Brain pericyte (primary cell): ENCODE measurements around the gene PDE1A.

Source experiments
- DNase-seq: peaks from one replicate; pipeline ENCODE4 v3.0.0-alpha.2; 2012; ENCODE audit warnings: low read depth, low spot score

The PDE1A gene

GRCh38 chr2:182426918-182427240 is at the start of gene PDE1A:
PDE1A (minus strand) TSS chr2:182427036.
- no peak for DNase-seq

DNA sequence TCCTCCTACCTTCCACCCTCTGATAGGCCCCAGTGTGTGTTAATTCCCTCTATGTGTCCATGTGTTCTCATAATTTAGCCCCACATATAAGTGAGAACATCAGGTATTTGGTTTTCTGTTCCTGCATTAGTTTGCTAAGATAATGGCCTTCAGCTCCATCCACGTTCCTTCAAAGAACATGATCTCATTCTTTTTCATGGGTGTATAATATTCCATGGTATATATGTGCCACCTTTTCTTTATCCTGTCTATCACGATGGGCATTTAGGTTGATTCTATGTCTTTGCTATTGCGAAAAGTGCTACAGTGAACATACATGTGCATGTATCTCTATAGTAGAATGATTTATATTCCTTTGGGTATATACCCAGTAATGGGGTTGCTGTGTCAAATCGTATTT is 46.8 kb upstream of the PDE1A start:
- DNase-seq: no peak

DNA sequence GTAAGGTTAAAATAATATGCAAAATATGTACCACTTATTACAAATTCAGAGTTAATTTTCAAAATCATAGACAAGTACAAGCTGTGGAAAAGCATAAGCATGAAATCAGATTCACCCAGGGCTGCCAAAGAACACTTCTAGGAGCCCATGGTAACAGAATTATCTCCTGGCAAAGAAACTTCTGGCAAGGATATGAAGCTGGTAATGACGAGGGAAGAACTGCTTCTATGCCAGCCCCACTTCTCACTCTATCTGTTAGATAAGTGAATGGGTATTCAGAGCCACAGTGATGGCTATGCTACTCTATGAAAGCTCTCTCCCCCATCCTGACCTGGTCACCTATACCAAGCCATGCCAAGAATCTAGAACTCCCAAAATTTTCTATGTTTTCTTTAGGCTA is 36.9 kb upstream of the PDE1A start:
- DNase-seq: no peak

DNA sequence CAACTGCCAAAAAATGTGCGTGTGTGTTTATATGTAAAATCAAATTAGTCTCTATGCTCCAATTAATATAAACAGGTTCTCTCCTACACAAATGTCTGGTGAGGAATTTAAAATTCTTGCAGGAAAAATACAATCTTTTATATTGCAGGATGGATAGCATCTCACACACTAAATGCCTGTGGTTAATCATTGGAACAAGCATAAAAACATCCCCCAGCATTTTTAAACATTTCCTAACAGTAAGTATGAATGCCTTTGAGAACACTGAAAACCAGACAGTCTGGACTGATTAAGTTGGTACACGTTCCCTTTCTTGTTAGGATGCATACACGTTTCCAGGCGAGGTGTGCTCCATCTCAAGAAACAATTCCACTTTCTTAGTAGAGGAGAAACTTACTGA is 29.9 kb upstream of the PDE1A start:
- DNase-seq: no peak

DNA sequence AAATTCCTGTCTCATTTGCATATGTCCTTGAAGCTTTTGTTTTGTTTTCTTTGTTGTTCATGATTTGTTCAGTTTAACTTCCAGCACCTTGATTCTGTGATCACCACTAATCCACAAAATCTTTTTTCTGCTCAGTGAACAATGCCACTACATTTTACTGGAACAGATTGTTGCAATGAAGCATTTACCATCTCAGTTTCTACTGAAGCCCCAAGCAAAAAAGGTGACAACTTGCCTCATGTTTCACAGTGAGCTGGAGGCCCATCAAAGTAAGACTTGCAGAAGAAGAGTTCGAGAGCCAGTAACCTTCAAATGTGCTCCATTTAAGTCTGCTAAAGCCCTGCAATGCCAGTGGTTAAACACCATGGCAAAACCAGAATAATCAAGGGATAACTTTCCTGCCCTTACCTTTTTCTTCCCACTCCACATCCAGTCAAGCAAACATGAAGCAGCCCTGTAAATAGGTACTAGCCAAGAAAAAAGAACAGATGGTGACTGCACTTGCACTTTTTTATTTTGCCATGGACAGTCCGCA is 25.7 kb upstream of the PDE1A start:
- DNase-seq: no peak

GRCh38 chr2:182448371-182448770 is 21.5 kb upstream of the PDE1A start:
- no peak for DNase-seq

DNA sequence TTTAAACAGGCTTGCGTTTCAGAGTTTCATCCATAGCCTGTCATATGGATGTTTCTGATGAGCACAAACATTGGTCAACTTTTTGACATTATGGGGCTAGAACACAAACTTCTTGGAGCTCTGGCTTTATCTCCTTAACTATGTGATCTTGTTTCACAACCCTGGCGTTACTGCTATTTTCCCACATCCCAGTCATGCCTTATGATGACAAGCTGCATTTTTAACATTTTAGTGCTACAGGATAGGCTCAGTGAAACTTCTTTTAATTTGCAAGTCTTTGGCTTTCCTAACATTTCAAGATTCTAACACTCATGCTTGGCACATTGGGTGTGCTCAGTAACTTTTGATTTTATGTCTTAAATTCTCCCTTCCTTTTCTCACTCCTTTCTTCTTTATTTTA is 21.0 kb upstream of the PDE1A start:
- no peak for DNase-seq

DNA sequence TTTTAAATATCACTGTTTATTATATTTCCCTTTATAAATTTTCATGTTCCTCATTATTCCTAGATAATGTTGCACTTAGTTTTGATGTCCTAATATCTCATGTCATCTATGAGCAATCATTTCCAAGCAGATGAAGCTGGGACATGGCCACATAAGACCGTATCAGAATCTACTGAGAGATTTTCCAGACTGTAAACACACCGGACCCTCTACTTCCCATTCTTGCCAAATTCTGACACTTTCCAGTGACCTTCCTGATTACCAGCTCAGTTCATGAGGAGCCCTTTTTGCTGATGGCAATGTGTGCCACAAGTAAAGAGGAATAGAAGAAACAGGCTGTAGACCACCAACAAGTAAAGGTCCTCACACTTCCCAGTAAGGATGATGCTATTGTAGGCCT is 20.3 kb upstream of the PDE1A start:
- DNase-seq: no peak

DNA sequence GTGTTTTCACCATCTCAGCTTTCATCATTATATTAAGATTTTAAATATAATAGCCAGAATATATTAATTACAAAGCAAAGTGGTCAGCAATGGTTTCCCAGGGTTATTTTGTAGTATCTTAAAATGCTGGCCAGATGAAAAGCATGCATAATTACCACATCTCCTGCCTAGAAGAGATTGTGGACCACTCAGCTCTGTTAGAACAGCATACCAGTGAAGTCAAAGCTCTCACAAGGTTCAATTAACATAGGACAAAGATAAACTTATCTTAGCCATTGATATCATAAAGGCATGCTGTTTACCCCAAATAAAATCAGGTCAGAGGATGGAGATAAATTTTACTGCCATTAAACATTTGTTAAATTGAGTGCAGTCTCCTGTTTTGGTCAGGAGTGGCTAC is 19.3 kb upstream of the PDE1A start:
- no peak for DNase-seq

DNA sequence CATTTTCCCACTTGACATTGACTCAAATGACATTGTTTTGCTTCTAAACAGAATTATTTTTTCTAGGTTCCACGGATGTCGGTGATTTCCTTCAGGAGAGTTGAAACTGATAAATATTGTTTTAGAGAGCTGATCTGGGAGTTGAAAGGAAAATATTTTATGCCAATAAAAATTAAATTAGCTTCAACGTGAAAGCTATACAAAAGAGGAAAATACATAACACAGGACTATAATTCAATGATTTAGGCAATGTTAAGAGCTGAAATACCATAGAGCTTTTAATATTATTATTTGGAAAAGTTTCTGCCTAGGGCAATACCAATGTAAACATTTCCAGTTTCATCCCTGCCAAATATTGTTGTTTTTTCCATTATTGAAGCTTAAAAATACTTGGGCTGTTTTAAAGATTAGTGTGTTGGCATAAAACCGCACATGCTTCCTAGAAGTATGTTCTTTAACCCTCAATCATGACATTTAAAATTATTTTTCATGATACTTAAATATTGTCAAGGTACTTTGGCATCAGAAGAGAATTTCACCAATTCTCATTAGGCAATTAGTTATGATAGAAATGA is 18.6 kb upstream of the PDE1A start:
- DNase-seq: peak; percentile 18

DNA sequence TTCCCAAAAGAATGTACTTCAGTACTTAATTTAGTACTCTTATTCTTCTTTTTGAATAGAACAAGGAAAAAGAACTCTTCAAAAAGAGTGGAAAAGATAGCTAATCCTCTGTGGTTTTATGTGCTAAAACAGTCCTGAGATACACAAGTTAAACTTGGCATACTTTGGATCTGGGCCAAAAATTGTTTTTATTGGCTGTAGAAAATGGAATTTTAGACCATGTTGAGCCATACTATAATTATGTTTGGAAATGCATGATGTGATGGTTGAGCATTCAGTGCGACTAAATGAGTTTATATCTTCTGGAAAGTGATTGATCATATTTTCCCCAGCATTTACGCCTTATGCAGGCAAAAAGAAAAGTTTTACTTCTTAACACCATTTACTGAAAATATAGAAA is 18.0 kb upstream of the PDE1A start:
- peak; percentile 44 for DNase-seq

DNA sequence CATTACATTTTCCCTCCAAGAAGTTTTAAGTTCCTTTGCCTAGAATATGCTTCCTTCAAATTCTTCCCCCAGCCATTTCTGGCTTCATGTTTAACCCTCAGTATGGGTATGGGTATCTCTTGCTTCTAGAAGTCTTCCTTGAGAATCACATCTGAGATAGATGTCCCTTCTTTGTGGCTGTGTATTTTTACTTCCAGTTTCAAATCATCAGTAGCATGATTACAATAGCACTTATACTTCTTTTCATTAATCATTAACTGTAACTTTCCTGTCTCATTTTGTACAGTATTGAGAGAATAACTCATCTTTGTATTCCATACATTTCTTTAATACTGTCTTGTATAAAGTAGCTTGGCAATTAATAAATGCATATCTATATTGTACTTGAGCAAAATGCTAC is 17.3 kb upstream of the PDE1A start:
- no peak for DNase-seq

DNA sequence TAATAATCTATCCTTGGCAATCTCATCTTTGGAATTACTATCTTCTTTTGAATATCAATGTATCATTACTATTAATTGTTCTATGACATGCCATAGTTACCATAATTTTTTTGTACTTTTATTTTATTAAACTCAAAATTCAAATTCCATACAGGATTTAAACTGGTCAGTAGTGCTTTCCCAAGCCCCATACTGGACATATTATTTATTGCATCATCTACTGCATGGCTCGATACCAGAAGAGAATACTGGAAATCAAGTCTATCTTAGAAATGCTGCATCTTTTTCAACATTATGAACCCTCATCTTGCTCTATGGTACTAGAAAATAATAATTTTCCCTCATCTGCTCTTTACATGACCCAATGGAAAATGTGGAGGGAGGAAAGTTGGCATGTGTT is 9.4 kb upstream of the PDE1A start:
- DNase-seq: no peak

DNA sequence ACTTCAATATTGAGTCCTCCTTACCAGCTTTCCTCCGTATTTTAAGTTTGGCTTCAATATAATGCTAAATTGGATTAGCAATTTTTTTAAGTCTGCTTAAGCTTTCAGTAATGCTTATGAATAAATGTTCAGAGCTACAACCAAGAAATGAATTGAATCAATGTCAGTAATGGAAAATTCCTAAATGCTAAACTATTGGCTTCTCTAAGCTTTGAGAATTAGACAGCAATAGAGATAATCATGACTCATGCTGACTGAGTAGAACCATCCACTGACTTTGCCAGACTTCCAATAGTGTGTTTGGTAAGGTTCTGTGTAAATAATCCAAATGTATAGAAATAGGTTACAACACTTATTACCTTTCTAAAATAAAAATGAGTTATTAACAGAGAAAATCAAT is 8.9 kb upstream of the PDE1A start:
- DNase-seq: no peak

- DNase-seq: no peak
These were observed 5.2 kb upstream of the PDE1A start for GRCh38 chr2:182432051-182432450.

DNA sequence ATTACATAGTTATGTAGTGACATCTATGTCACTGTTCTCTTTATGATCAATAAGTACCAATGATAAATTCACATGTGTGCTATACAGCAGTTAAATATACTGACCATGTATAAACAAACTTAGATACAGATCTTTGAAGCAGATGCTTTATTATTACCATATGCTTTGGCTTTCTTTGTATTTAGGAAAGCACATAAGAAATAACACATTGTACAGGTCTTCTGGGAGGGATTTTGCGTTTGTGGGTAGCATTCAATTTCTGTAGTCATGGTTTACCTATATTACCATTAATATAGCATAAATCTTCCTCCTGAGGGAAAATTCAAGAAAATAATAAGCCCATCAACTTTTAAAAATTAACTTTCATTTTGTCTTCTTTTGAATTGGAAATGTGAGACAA is 1.6 kb upstream of the PDE1A start:
- no peak for DNase-seq

DNA sequence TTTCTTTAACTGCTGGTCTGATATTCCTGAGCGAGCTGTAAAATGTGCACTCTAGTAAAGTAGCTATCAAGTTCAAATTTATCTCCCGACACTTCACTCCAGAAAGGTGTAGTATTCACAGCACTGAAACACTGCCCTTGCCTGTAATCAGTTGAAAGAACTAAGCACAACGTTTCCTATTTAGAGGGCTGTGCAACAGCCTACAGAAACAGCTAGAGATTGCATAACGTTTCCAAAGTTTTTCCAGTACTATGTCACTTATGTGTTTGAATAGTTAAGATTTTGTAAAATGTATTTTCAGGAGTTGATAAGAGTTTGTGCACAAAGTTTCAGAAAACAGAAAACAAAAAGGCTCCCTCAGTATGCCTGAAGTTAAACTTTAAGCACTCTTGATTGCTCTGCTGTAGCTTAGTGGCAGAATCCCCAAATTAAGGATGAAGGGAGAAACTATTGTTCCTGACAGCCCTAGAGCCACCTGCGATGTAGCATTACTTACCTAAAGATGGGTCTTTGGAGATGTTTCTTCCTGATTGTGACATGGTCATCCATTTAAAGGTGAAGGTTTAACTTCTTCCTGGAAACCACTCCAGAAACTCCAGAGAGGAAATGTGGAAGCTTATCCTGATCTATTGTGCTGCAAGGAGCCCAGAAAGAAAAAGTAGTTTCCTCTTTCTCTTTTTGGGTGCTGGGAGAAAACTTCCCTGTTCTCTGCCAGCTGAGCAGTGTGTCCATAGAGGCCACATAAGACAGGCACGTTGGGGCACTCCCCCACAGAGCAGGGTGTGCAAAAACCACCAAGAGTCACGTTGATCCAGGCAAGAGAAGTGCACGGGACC is 536 bp downstream of the PDE1A start:
- no peak for DNase-seq

GRCh38 chr2:182422864-182423263 is 4.0 kb downstream of the PDE1A start:
- no peak for DNase-seq

- no peak for DNase-seq
These were observed 6.2 kb downstream of the PDE1A start for GRCh38 chr2:182420669-182421068.

GRCh38 chr2:182416861-182417260 is 10.0 kb downstream of the PDE1A start:
- no peak for DNase-seq

GRCh38 chr2:182416191-182416590 is 10.6 kb downstream of the PDE1A start:
- no peak for DNase-seq

- no peak for DNase-seq
These were observed 11.1 kb downstream of the PDE1A start for GRCh38 chr2:182415771-182416170.

DNA sequence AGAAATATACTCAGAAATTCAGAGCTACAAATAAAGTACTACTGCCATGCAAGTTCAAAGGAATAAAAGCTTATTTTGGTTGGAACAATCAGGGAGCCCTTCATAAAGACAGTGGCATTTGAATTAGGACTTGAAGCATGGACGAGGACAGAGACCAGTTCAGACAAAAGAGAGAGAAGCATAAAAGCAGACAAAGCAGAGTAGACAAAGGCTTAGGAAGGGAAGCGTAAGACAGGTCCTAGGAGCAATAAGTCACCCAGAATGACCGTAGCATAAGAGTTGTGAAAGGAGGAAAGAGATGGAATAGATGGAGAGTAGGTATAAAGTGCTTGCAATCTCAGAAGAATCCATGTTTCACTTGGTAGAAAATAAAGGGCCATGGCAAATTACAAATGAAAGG is 14.0 kb downstream of the PDE1A start:
- no peak for DNase-seq
